Naive thymus-derived CD4-positive, alpha-beta T cell (primary cell): ENCODE measurements around the gene ETS1. TPM values are rescaled to one million over a fixed set of nuclear protein-coding genes. Genes with fewer than 3 reads are reported as not detected.

Experiments
- ATAC-seq: fragments of 150-1000 bp; cut with Tn5 transposase; 2 replicates; pipeline ENCODE4 v1.10.0; 2021; ENCODE audit warnings: mild to moderate bottlenecking, moderate library complexity
- CTCF ChIA-PET: fragments of 350-600 bp; sonication (Branson Sonifier 250); formaldehyde crosslinking; loops from one replicate; lab custom pipeline; 2021; ENCODE audit warnings: antibody characterized with exemption; lab: Charles Lee
- POLR2A ChIA-PET: fragments of 350-600 bp; sonication (Branson Sonifier 250); formaldehyde crosslinking; loops from one replicate; lab custom pipeline; 2021; ENCODE audit warnings: antibody characterized with exemption, inconsistent platforms; lab: Charles Lee
- DNase-seq, 9 donors: peaks; one replicate each; pipeline versions ENCODE4 v3.0.0 to v3.0.0-alpha.2; 2020 to 2022; ENCODE audit warnings: mixed read lengths in 1 of 9
- H3K27ac ChIP-seq: one replicate; pipeline ENCODE4 v1.7.0; 2013; ENCODE audit warnings: mild to moderate bottlenecking, low read depth, low read length, moderate library complexity
- H3K27me3 ChIP-seq, 2 donors: one replicate each; pipeline ENCODE4 v1.7.0; 2013; ENCODE audit warnings: low read length in 2 of 2, mild to moderate bottlenecking in 2 of 2, moderate library complexity in 2 of 2; ENCODE audit not compliant: control insufficient read depth in 2 of 2, insufficient read depth in 2 of 2
- H3K36me3 ChIP-seq, 3 experiments: 1 replicate in 2 of 3; 2 replicates in 1 of 3; pipeline ENCODE4 v1.7.0; 2013; ENCODE audit warnings: low read length in 3 of 3, mild to moderate bottlenecking in 3 of 3, moderate library complexity in 1 of 3; ENCODE audit not compliant: insufficient read depth in 3 of 3, control insufficient read depth in 2 of 3
- H3K4me1 ChIP-seq, 2 donors: one replicate each; pipeline ENCODE4 v1.7.0; 2013; ENCODE audit warnings: low read length in 2 of 2, mild to moderate bottlenecking in 2 of 2, moderate library complexity in 1 of 2; ENCODE audit not compliant: control insufficient read depth in 2 of 2, insufficient read depth in 2 of 2
- H3K4me3 ChIP-seq: 2 replicates; pipeline ENCODE4 v1.7.0; 2013; ENCODE audit warnings: mild to moderate bottlenecking, low read length
- H3K9me3 ChIP-seq, 3 experiments: 1 replicate in 2 of 3; 2 replicates in 1 of 3; pipeline ENCODE4 v1.7.0; 2013; ENCODE audit warnings: low read length in 3 of 3; ENCODE audit not compliant: control insufficient read depth in 2 of 3
- H3K27ac Mint-ChIP-seq, 9 donors: one replicate each; pipeline ENCODE4 v1.8.0; 2020 to 2022; ENCODE audit warnings: mixed read lengths in 9 of 9, mild to moderate bottlenecking in 8 of 9, moderate library complexity in 5 of 9, inconsistent platforms in 2 of 9
- H3K27me3 Mint-ChIP-seq, 5 donors: one replicate each; pipeline ENCODE4 v1.8.0; 2021 to 2022; ENCODE audit warnings: mixed read lengths in 5 of 5, mild to moderate bottlenecking in 1 of 5
- H3K36me3 Mint-ChIP-seq, 5 donors: one replicate each; pipeline ENCODE4 v1.8.0; 2020 to 2022; ENCODE audit warnings: mixed read lengths in 5 of 5, mild to moderate bottlenecking in 3 of 5, inconsistent platforms in 1 of 5
- H3K4me1 Mint-ChIP-seq, 7 donors: one replicate each; pipeline ENCODE4 v1.8.0; 2020 to 2022; ENCODE audit warnings: mixed read lengths in 7 of 7, mild to moderate bottlenecking in 3 of 7, inconsistent platforms in 1 of 7
- H3K4me3 Mint-ChIP-seq, 10 donors: one replicate each; pipeline ENCODE4 v1.8.0; 2020 to 2022; ENCODE audit warnings: mild to moderate bottlenecking in 10 of 10, mixed read lengths in 10 of 10, moderate library complexity in 6 of 10, inconsistent platforms in 2 of 10
- H3K9me3 Mint-ChIP-seq, 11 donors: one replicate each; pipeline ENCODE4 v1.8.0; 2020 to 2022; ENCODE audit warnings: mixed read lengths in 11 of 11, mild to moderate bottlenecking in 4 of 11, inconsistent platforms in 1 of 11, moderate library complexity in 1 of 11
- intact Hi-C, 2 donors: fragments of 100-400 bp; cut with micrococcal nuclease; formaldehyde crosslinking; loops; one replicate each; pipeline ENCODE4 v1.15.1; 2023
- polyA plus RNA-seq, 2 donors: library from polyadenylated mRNA; unstranded; fragments of 300-500 nt; fragmentation: Illumina TruSeq; gene quantifications; one replicate each; pipeline ENCODE4 v1.2.3, GENCODE V29; 2021
- total RNA-seq, 6 experiments: library from RNA in 5 of 6; stranded (reverse) in 5 of 6; gene quantifications; 1 replicate in 5 of 6; 2 replicates in 1 of 6; pipeline ENCODE4 v1.2.3 and lab custom pipeline; 2021 to 2026

The ETS1 gene
- total and polyA plus RNA-seq, 7 experiments from 2014 or later: 514 to 871 (median 676) TPM

- H3K27me3 ChIP-seq: no peaks in the 10 kb centered on the region
- Mint-ChIP-seq H3K36me3 (no peaks in the 10 kb centered on the region), H3K27me3 (no peaks in the 10 kb centered on the region), H3K9me3 (peaks cover 0 to 2% (median 0%) of the 10 kb centered on the region in 11 donors), H3K4me3 (peak overlapping the region; percentile 17 to 85 (median 68)), H3K27ac (peak overlapping the region; percentile 4 to 99 (median 95)), H3K4me1 (peaks cover 31 to 96% (median 76%) of the 10 kb centered on the region in 7 donors)
- H3K27ac ChIP-seq: peak overlapping the region; percentile 56
- intact Hi-C loops: loop anchor here in 1 of 2 donors (1.0 kb wide), 1 partner anchor 10 kb away; no protein-coding TSS in a partner anchor
- no peak overlapping the region for H3K4me3 ChIP-seq
- no peak for ATAC-seq
- no peaks in the 10 kb centered on the region for H3K36me3 ChIP-seq
- POLR2A ChIA-PET: interaction anchor here (0.7 to 7.2 kb wide), 12 partner anchors 10 to 306 kb away, joined by 3 to 145 read pairs (median 4); no protein-coding TSS in a partner anchor
- H3K4me1 ChIP-seq: peaks cover 21 to 61% of the 10 kb centered on the region in 2 donors
- H3K9me3 ChIP-seq: no peaks in the 10 kb centered on the region
- peak in 6 of 9 donors; percentile 26 to 56 (median 44) for DNase-seq
- CTCF ChIA-PET: interaction anchor here (1.0 to 3.0 kb wide), 3 partner anchors 11 to 22 kb away, joined by 4 to 12 read pairs (median 5); no protein-coding TSS in a partner anchor
Observed at GRCh38 chr11:128608746-128609407, 21.5 kb upstream of the ETS1 start.

DNA sequence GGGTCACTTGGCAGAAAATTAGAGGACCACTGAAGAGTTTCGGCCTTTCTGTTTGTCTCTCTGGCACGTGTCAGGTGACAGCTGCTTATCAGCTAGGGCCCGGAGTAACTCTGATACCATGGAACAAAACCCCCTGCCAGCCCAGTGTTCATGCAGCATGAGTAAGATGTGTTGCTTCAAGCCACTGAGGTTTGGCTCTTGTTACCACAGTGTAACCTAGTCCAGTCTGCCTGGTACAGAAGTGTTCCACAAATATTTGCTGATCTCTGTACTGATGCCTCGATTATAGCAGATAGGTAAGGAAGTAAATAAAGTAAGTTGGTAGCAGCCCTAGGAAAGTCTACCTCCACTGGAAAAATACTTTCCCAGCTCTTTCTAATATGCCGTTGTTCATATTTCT, 20.5 kb upstream of the ETS1 start:
- Histone ChIP-seq H3K4me1 (peaks cover 21 to 67% of the 10 kb centered on the region in 2 donors), H3K36me3 (no peaks in the 10 kb centered on the region), H3K27me3 (no peaks in the 10 kb centered on the region), H3K9me3 (no peaks in the 10 kb centered on the region), H3K27ac (no peak overlapping the region), H3K4me3 (no peak overlapping the region)
- DNase-seq (no peak), ATAC-seq (no peak)
- intact Hi-C loops: loop anchor here in 1 of 2 donors (1.0 kb wide), 1 partner anchor 9 kb away; no protein-coding TSS in a partner anchor
- no peaks in the 10 kb centered on the region for H3K36me3 Mint-ChIP-seq
- peaks cover 0 to 4% (median 0%) of the 10 kb centered on the region in 11 donors for H3K9me3 Mint-ChIP-seq
- H3K4me3 Mint-ChIP-seq: peak overlapping the region in 1 of 10 donors; percentile 85
- H3K4me1 Mint-ChIP-seq: peaks cover 35 to 97% (median 83%) of the 10 kb centered on the region in 7 donors
- no peaks in the 10 kb centered on the region for H3K27me3 Mint-ChIP-seq
- H3K27ac Mint-ChIP-seq: peak overlapping the region in 7 of 9 donors; percentile 78 to 99 (median 95)
- ChIA-PET POLR2A (interaction anchor here (0.6 to 7.2 kb wide), 12 partner anchors 9 to 305 kb away, joined by 3 to 145 read pairs (median 6); no protein-coding TSS in a partner anchor), CTCF (interaction anchor here (0.6 to 1.7 kb wide), 3 partner anchors 14 to 65 kb away, joined by 3 to 5 read pairs (median 5); no protein-coding TSS in a partner anchor)

DNA sequence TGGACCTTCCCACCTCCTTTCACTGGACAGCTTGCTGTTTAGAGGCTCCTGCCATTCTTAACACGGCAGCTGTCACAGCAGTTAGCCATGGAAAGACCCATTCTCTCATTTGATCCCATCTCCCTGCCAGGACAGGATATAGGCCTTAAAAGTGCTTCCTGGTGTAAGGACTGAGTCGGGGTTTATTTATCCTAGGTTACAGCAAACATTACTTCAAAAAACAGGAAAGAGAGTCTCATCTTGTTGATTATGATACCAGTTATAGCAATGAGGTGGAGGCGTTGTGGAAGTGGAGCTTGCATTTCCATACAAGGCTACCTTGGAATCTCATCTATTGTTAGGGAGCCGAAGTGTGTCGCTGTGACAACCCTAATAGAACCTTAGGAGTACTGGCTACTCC, 17.4 kb upstream of the ETS1 start:
- Histone ChIP-seq H3K27me3 (no peaks in the 10 kb centered on the region), H3K27ac (no peak overlapping the region), H3K4me1 (peaks cover 5 to 43% of the 10 kb centered on the region in 2 donors), H3K36me3 (no peaks in the 10 kb centered on the region), H3K4me3 (no peak overlapping the region), H3K9me3 (no peaks in the 10 kb centered on the region)
- ATAC-seq (no peak), DNase-seq (no peak)
- POLR2A ChIA-PET: interaction anchor here (0.6 to 5.5 kb wide), 7 partner anchors 8 to 93 kb away, joined by 3 to 24 read pairs (median 4); no protein-coding TSS in a partner anchor
- intact Hi-C loops: loop anchor here in 1 of 2 donors (1.0 kb wide), 1 partner anchor 26 kb away; no protein-coding TSS in a partner anchor
- Mint-ChIP-seq H3K36me3 (peaks cover 0 to under 1% (median 0%) of the 10 kb centered on the region in 5 donors), H3K9me3 (peaks cover 0 to 2% (median 0%) of the 10 kb centered on the region in 11 donors), H3K27ac (peak overlapping the region in 2 of 9 donors; percentile 41 to 77), H3K4me3 (no peak overlapping the region), H3K4me1 (peaks cover 17 to 86% (median 70%) of the 10 kb centered on the region in 7 donors), H3K27me3 (no peaks in the 10 kb centered on the region)
- CTCF ChIA-PET: interaction anchor here (1.4 to 3.4 kb wide), 3 partner anchors 25 to 82 kb away, joined by 3 to 14 read pairs (median 9); no protein-coding TSS in a partner anchor

DNA sequence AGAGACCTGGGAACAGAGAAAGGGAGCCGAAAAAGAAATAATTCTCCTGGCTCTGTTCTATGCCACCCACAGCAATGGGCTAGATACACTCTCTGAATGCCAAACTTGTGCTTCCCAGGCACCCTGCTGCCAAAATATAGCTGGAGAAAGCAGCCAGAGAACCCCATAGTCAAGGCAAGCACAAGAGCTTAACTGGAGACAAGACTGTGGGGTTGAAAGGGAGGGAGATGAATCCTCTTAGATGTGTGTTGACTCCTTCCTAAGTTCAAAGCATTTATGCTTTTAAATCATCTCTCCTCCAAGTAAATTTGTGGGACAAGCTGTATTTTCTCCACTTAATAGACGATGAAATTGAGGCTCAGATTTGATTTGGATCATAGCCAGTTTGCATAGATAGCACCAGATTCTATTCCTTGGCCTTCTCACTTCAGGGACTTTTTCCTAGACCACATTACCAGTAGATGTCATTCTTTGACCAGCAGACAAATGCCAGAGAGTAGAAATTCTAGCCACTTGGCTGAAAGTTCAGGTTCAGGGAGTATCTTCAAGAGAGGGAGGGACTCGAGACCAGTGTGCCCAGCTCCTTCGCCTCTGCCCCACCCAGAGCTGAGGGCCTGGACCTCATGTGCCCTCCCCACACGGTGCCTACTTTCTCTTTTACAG, 16.5 kb upstream of the ETS1 start:
- peaks cover 0 to 2% (median 0%) of the 10 kb centered on the region in 11 donors for H3K9me3 Mint-ChIP-seq
- CTCF ChIA-PET: interaction anchor here (0.9 to 3.4 kb wide), 4 partner anchors 26 to 227 kb away, joined by 3 to 14 read pairs (median 8); no protein-coding TSS in a partner anchor
- no peaks in the 10 kb centered on the region for H3K27me3 ChIP-seq
- H3K36me3 ChIP-seq: no peaks in the 10 kb centered on the region
- intact Hi-C loops: loop anchor here in 1 of 2 donors (1.0 to 2.0 kb wide), 2 partner anchors 21 to 26 kb away; no protein-coding TSS in a partner anchor
- peaks cover 0 to 2% (median 0%) of the 10 kb centered on the region in 5 donors for H3K36me3 Mint-ChIP-seq
- H3K4me3 Mint-ChIP-seq: no peak overlapping the region
- H3K4me1 Mint-ChIP-seq: peaks cover 10 to 86% (median 70%) of the 10 kb centered on the region in 7 donors
- no peak overlapping the region for H3K4me3 ChIP-seq
- POLR2A ChIA-PET: interaction anchor here (0.7 to 5.5 kb wide), 9 partner anchors 10 to 102 kb away, joined by 3 to 24 read pairs (median 5); no protein-coding TSS in a partner anchor
- DNase-seq: no peak
- H3K27ac ChIP-seq: no peak overlapping the region
- ATAC-seq: no peak
- H3K4me1 ChIP-seq: peaks cover 0 to 34% of the 10 kb centered on the region in 2 donors
- H3K27ac Mint-ChIP-seq: peak overlapping the region in 3 of 9 donors; percentile 28 to 77 (median 32)
- no peaks in the 10 kb centered on the region for H3K9me3 ChIP-seq
- H3K27me3 Mint-ChIP-seq: no peaks in the 10 kb centered on the region

GRCh38 chr11:128603003-128603696, 15.8 kb upstream of the ETS1 start:
- H3K4me1 ChIP-seq: peaks cover 0 to 27% of the 10 kb centered on the region in 2 donors
- H3K9me3 Mint-ChIP-seq: peaks cover 0 to 2% (median 0%) of the 10 kb centered on the region in 11 donors
- ChIA-PET POLR2A (interaction anchor here (0.7 to 5.5 kb wide), 10 partner anchors 8 to 102 kb away, joined by 3 to 24 read pairs (median 5); no protein-coding TSS in a partner anchor), CTCF (interaction anchor here (0.9 to 3.4 kb wide), 3 partner anchors 26 to 228 kb away, joined by 7 to 14 read pairs (median 9); no protein-coding TSS in a partner anchor)
- H3K27ac ChIP-seq: no peak overlapping the region
- DNase-seq (no peak), ATAC-seq (no peak)
- peaks cover 0 to 2% (median 0%) of the 10 kb centered on the region in 5 donors for H3K36me3 Mint-ChIP-seq
- H3K27ac Mint-ChIP-seq: peak overlapping the region in 6 of 9 donors; percentile 18 to 81 (median 31)
- H3K4me1 Mint-ChIP-seq: peaks cover 7 to 86% (median 70%) of the 10 kb centered on the region in 7 donors
- H3K9me3 ChIP-seq: no peaks in the 10 kb centered on the region
- intact Hi-C loops: loop anchor here in 1 of 2 donors (2.0 kb wide), 1 partner anchor 20 kb away; no protein-coding TSS in a partner anchor
- no peaks in the 10 kb centered on the region for H3K36me3 ChIP-seq
- H3K27me3 Mint-ChIP-seq: no peaks in the 10 kb centered on the region
- no peak overlapping the region for H3K4me3 ChIP-seq
- H3K4me3 Mint-ChIP-seq: peak overlapping the region in 1 of 10 donors; percentile 19
- H3K27me3 ChIP-seq: no peaks in the 10 kb centered on the region
